Testis (tissue), 3 donors: ENCODE measurements around the gene VOPP1. TPM values are rescaled to one million over a fixed set of nuclear protein-coding genes. Genes with fewer than 3 reads are reported as not detected.

Experiments
- DNase-seq: peaks from one replicate; pipeline ENCODE4 v3.0.0-alpha.2; 2019
- H3K27ac ChIP-seq, 2 donors: fragments of 200-600 bp; sonication (generic); one replicate each; pipeline ENCODE4 v1.5.1; 2019
- H3K27me3 ChIP-seq: fragments of 200-600 bp; sonication (generic); one replicate; pipeline ENCODE4 v1.5.1; 2019
- H3K36me3 ChIP-seq: fragments of 200-600 bp; sonication (generic); one replicate; pipeline ENCODE4 v1.5.1; 2017; ENCODE audit warnings: low read depth; ENCODE audit errors: missing control alignments
- H3K4me1 ChIP-seq: fragments of 200-600 bp; sonication (generic); one replicate; pipeline ENCODE4 v1.5.1; 2019
- H3K4me3 ChIP-seq, 2 donors: fragments of 200-600 bp; sonication (generic); one replicate each; pipeline ENCODE4 v1.5.1; 2017 to 2019
- H3K9me3 ChIP-seq: fragments of 200-600 bp; sonication (generic); one replicate; pipeline ENCODE4 v1.5.1; 2017
- CTCF ChIP-seq, 3 experiments: fragments of 450-650 bp in 2 of 3; fragments of 200-600 bp in 1 of 3; sonication (generic) in 1 of 3; IDR thresholded peaks; one replicate each; pipeline ENCODE4 v1.5.1; 2016 to 2019; ENCODE audit warnings: antibody characterized with exemption in 3 of 3, mild to moderate bottlenecking in 2 of 3, moderate library complexity in 1 of 3
- POLR2A ChIP-seq: fragments of 450-650 bp; IDR thresholded peaks from one replicate; pipeline ENCODE4 v1.6.1; 2017; ENCODE audit warnings: antibody characterized with exemption, mild to moderate bottlenecking, moderate library complexity
- WGBS, 2 donors: methylation state at CpG; one replicate each; pipeline ENCODE4 v1.1.5; 2018; 5-methylcytosine and 5-hydroxymethylcytosine counted together
- intact Hi-C: fragments of 100-400 bp; cut with DNase I; formaldehyde crosslinking; loops from one replicate; pipeline ENCODE4 v1.15.1; 2023; ENCODE audit warnings: low total_unique reads
- polyA plus RNA-seq: library from polyadenylated mRNA; stranded (reverse); fragments of 350-450 nt; fragmentation: Illumina TruSeq; extraction: RNeasy Lipid Tissue Mini Kit (QIAGEN cat#74804); gene quantifications from one replicate; pipeline ENCODE4 v1.2.3, GENCODE V29; 2014; ENCODE audit warnings: low read depth, low replicate concordance; ENCODE audit not compliant: insufficient read depth
- total RNA-seq, 2 donors: library from RNA; depleted of rRNA; stranded (reverse); fragments of >200 nt; gene quantifications; one replicate each; pipeline ENCODE4 v1.2.3, GENCODE V29; 2016

VOPP1 gene
- total and polyA plus RNA-seq, 3 donors from 2014 or later = 25.0 to 29.3 (median 26.6) TPM

- no peaks in the 10 kb centered on the region for H3K36me3 ChIP-seq
- H3K27ac ChIP-seq = no peak overlapping the region
- H3K4me3 ChIP-seq = no peak overlapping the region
- TF ChIP-seq CTCF (IDR thresholded peaks at IDR 0.05) = no peak
- no peak for TF ChIP-seq POLR2A
- no peaks in the 10 kb centered on the region for H3K27me3 ChIP-seq
- intact Hi-C loops = no loop called here
- no peak for DNase-seq
- peaks cover 4% of the 10 kb centered on the region for H3K4me1 ChIP-seq
- WGBS, 2 donors = 92 to 95% methylated on average over 21 of the region's 21 CpGs
- H3K9me3 ChIP-seq = no peaks in the 10 kb centered on the region
Observed at GRCh38 chr7:55524558-55525310, 47.6 kb downstream of the VOPP1 start.

GRCh38 chr7:55523366-55523765 is 48.9 kb downstream of the VOPP1 start:
- Histone ChIP-seq H3K27me3 (no peaks in the 10 kb centered on the region), H3K4me1 (peaks cover 4% of the 10 kb centered on the region), H3K4me3 (no peak overlapping the region), H3K36me3 (no peaks in the 10 kb centered on the region), H3K9me3 (no peaks in the 10 kb centered on the region), H3K27ac (no peak overlapping the region)
- no peak for TF ChIP-seq POLR2A
- intact Hi-C loops = no loop called here
- no peak for DNase-seq
- WGBS, 2 donors = 75 to 85% methylated on average over 2 of the region's 2 CpGs

DNA sequence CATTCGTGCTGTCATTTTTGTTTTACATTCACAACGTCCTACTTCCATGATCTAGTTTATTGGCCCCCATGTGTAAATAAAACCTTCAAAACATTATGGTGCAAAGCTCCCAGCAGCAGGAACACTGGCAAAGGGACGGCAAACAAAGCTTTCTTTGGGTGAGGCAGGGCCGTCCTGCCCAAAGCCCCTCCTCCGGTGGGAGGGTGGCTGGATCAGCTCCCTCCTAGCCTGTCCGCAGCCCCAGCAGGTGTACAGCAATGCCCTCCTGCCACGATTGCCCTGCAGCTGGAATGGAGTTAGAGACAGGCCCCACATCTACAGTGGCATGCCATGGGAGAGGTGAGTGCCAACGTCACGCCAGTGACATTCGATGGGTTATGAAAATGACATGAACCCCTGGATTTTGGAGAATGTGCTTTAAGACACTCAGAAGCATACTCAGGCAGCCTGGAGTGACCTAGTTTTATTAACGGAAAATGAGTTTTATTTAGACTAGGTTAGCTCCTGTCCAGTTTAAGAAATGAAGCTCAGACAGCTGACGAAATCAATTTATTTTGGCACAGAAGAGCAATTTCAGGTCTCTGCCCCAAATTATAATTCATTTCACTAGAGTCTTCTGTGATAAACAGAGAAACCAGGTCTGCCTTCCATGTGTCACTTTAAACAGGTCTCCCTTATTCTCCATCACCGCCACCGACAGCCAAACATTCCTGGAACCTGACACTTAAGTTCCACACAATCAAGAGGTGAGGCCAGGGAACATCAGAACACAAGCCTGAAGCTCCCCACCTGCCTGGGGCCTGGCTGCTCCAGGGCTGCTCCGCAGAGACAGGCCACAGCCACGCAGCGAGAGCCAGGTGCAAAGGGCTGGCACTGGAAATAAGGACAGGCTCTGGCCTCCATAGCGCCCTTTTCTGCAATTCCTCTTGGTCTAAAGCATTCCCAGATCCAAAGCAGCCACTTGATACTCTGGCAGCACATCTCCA is 50.1 kb downstream of the VOPP1 start:
- H3K36me3 ChIP-seq = no peaks in the 10 kb centered on the region
- peaks cover 1% of the 10 kb centered on the region for H3K4me1 ChIP-seq
- H3K9me3 ChIP-seq = no peaks in the 10 kb centered on the region
- intact Hi-C loops = no loop called here
- H3K4me3 ChIP-seq = no peak overlapping the region
- H3K27me3 ChIP-seq = no peaks in the 10 kb centered on the region
- WGBS, 2 donors = 83 to 87% methylated on average over 18 of the region's 18 CpGs
- DNase-seq = no peak
- TF ChIP-seq POLR2A (no peak), CTCF (IDR thresholded peaks at IDR 0.05) (no peak)
- H3K27ac ChIP-seq = no peak overlapping the region

GRCh38 chr7:55521512-55521911 is 50.8 kb downstream of the VOPP1 start:
- TF ChIP-seq CTCF (IDR thresholded peaks at IDR 0.05) (no peak), POLR2A (no peak)
- H3K9me3 ChIP-seq = no peaks in the 10 kb centered on the region
- H3K27ac ChIP-seq = no peak overlapping the region
- WGBS, 2 donors = 92 to 94% methylated on average over 9 of the region's 9 CpGs
- intact Hi-C loops = no loop called here
- no peaks in the 10 kb centered on the region for H3K4me1 ChIP-seq
- H3K4me3 ChIP-seq = no peak overlapping the region
- H3K27me3 ChIP-seq = no peaks in the 10 kb centered on the region
- no peak for DNase-seq
- H3K36me3 ChIP-seq = no peaks in the 10 kb centered on the region

DNA sequence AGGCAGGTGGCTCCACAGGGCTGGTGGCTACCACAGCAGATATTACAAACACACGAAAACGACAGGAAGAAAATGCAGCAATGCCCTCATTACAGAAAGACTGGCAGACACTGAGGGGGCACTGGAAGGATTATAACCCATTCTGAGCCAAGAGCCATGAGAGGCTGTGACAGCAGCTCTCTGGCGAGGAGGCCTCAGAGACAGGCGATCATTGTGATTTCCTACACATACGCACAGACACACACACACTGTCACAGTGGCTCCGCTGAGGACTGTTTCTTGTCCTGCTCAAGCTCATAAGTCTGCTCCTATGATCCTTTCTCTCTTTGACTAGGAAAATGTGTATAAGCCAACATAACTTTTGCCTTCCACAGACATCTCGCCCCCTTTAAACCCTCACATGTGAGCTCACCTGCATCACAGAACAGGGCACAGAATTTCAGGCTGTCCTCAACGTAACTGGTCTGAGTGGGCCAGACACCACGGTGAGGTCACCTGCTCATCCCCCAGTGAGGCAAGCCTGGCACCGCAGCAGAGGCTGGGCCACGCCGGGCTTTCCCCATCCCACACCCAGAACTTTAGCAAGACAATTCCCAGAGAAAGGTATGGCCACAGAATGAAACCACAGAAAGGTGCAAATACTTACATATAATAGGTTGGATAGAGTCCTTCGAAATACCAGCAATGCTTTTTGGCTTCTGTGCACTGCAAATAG is 51.7 kb downstream of the VOPP1 start:
- TF ChIP-seq POLR2A = no peak
- TF ChIP-seq CTCF (IDR thresholded peaks at IDR 0.05) = no peak

More for the DNA sequence above, 51.7 kb downstream of the VOPP1 start:
- Histone ChIP-seq H3K27me3 (no peaks in the 10 kb centered on the region), H3K4me1 (no peaks in the 10 kb centered on the region), H3K4me3 (no peak overlapping the region), H3K36me3 (no peaks in the 10 kb centered on the region), H3K9me3 (no peaks in the 10 kb centered on the region), H3K27ac (no peak overlapping the region)
- WGBS, 2 donors = 94 to 95% methylated on average over 13 of the region's 13 CpGs
- DNase-seq = no peak
- intact Hi-C loops = no loop called here
